ENCODE data around the gene ZNF709.
"Not testable (repeated sequence)": the region's sequence is repeated elsewhere in the genome, so short reads cannot be mapped to it uniquely, and the experiment has no call there.

Gene ZNF709

DNA sequence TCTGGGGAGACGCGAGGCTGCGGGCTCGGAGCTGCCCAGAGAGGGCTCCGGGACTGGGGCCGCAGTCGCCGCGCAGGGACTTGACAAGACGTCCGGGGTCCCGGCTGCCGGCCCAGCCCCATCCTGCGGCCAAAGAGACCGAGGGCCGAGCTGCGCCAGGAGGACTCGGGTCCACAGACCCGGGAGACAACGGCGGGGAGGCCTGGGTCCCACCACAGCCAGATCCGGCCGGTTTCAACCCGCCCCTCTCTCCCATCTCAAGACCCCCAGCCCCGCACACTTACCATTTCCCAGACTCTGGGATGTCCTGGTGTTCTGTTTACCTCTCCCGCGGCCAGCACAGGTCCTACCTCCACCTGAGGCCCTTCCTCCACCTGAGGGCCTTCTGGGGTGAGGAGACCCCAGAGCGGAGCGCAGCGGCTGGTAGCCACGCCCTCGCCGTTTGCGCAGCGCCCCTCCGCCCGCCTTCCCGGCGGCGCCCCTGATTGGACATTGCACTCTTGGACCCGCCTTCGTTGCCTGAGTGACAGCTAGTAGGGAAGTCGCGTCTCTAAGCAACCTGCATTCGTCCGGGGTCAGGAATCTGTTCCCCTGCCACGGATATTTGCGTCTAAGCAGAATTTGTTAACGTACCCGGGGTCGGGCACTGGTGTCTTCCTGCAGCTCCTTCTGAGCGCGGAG is at the start of gene ZNF709:
TSS of gene ZNF709 (minus strand) at position 446 of the 681 bp plus-strand sequence. CDS start at position 287, 159 bp downstream.
- peak; percentile 83 for DNase-seq

GRCh38 chr19:12527034-12527836 is 42.6 kb upstream of the ZNF709 start:
- DNase-seq = peak; percentile 42

GRCh38 chr19:12526542-12526941 is 41.9 kb upstream of the ZNF709 start:
- DNase-seq = no peak

GRCh38 chr19:12521996-12522395 is 37.4 kb upstream of the ZNF709 start:
- no peak for DNase-seq

- no peak for DNase-seq
Observed at GRCh38 chr19:12513531-12514061, 29.0 kb upstream of the ZNF709 start.

GRCh38 chr19:12497032-12497431 is 12.4 kb upstream of the ZNF709 start:
- no peak for DNase-seq

DNA sequence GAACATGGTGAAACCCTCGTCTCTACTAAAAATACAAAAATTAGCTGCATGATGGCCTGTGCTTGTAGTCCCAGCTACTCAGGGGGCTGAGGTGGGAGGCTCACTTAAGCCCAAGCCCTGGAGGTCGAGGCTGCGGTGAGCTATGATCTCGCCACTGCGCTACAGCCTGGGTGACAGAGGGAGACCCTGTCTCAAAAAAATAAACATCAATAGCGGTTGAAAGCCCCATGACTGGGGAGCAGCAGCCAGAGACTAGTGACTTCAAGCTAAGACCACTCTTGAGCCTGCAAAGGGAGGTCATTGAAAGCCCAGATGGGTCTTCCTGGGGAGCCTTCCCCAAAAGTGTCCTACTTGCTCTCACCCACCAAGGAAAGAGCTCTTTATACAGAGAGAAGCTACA is 11.9 kb upstream of the ZNF709 start:
- no peak for DNase-seq

GRCh38 chr19:12495002-12495802 is 10.6 kb upstream of the ZNF709 start:
- DNase-seq = peak; percentile 91

DNA sequence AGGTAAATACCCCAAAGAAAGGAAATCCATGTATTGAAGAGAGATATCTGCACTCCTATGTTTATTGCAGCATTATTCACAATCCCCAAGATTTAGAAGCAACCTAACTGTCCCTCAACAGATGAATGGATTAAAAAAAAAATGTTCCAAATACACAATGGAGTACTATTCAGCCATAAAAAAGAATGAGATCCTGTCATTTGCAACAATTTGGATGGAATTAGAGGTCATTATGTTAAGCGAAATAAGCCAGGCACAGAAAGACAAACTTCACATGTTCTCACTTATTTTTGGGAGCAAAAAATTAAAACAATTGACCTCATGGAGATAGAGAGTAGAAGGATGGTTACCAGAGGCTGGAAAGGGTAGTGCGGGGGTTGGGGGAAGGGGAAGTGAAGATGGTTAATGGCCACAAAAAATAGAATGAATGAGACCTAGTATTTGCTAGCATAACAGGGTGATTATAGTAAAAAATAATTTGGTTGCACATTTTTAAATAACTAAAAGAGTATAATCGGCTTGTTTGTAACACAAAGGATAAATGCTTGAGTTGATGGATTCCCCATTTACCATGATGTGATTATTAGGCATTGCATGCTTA is 9.7 kb upstream of the ZNF709 start:
- no peak for DNase-seq

GRCh38 chr19:12486265-12486783 is 1.7 kb upstream of the ZNF709 start:
- DNase-seq = not testable (repeated sequence)

DNA sequence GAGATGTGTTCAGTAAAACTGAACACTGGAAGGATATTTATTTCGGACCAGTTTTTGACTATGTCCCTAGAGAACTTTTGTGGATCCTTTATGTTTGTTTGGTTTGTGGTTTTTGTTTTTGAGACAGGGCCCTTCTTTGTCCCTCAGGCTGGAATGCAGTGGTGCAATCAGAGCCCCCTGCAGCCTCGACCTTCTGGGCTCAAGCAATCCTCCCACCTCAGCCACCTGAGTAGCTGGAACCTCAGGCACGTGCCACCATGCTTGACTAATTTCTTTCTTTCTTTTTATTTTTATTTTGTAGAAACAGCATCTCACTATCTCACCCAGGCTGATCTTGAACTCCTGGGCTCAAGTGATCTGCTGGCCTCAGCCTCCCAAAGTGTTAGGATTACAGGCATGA is 955 bp upstream of the ZNF709 start:
- DNase-seq = no peak

DNA sequence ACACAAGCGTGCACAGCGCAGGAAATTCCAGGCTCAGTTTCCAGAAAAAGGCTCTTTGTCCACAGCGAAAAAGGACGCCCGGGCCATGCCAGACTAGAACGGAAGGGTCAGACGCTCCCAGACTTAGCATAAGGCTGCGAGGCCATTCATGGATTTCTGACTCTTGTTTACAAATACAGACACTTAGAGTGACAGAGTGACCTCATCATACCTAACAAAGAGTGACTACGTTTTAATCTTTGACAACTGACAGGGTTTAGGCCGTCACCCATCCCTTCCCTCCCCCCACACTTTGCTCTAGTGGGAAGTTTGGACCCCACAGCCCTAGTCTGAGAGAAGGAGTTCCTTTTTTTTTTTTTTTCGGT is 418 bp upstream of the ZNF709 start:
- no peak for DNase-seq

GRCh38 chr19:12484011-12484370 is 625 bp downstream of the ZNF709 start:
- DNase-seq = no peak

- DNase-seq = no peak
Observed at GRCh38 chr19:12482509-12482886, 2.1 kb downstream of the ZNF709 start.

DNA sequence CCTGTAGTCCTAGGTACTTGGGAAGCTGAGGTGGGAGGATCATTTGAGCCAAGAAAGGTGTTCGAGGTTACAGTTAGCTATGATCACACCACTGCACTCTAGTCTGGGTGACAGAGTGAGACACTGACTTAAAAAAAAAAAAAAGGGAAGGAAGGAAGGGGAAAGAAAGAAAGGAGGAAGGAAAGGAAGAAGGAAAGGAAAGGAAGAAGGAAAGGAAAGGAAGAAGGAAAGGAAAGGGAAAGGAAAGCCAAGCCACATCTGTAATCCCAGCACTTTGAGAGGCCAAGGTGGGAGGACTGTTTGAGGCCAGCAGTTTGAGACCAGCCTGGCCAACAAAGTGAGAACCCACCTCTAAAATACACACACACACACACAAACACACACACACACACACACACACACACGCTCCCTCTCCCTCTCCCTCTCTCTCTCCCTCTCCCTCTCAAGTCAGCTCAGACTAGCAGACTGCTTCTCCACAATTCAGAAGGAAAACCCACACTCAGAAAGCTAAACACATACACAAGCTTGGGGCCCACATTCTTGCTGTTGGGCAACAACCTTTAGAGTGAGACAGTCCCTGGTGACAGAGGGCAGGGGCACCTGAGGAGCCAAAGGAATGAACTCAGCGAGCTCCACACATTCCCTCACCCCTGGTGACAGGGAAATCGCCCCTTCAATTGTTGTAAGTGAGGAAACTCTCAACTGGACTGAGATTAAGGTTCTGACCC is 2.7 kb downstream of the ZNF709 start:
- no peak for DNase-seq

DNA sequence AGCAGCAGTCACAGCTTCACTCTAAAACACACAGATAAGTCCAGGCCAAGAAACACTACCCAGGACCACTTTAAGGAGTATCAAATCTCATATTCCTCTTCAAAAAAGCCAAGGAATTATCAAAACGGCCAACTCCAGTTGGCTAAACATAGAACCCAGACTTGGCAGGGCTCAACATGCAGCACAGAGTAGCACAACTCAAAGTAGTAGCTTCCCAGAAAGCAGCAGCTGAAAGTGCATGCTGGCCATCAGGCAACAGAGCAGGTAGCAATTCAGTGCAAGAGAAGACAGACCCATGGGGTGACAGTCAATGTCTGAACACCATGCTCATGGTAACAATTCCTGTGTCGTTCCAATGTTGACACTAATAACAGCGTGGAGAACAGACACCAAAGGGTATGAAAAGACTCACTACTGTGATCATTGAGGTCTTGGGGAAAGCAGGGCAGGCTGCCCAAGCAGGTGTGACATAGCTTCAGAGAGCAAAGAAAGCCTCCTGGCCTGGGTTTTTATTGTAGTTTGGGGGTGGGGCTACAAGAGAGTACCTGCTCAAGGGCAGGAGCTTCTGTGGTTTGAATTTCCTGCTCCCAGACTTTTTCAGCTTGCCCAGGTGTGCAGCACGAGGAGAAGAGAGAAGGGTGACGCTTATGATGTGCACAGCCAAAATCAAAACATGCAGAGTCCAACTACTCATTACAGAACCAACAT is 6.2 kb downstream of the ZNF709 start:
- DNase-seq = no peak

GRCh38 chr19:12467651-12468050 is 17.0 kb downstream of the ZNF709 start:
- DNase-seq = not testable (repeated sequence)

DNA sequence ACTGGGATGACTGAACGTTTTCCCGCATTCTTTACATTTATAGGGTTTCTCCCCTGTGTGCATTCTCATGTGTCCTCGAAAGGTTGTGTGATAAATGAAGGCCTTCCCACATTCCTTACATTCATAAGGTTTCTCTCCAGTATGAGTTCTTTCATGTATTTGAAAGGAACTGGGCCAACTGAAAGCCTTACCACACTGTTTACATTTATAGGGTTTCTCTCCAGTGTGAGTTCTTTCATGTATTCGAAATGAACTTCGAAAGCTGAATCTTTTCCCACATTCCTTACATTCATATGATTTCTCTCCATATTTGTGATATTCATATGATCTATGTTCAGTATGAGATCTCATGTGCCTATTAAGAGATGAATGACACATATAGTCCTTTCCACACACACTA is 19.4 kb downstream of the ZNF709 start:
- no peak for DNase-seq

DNA sequence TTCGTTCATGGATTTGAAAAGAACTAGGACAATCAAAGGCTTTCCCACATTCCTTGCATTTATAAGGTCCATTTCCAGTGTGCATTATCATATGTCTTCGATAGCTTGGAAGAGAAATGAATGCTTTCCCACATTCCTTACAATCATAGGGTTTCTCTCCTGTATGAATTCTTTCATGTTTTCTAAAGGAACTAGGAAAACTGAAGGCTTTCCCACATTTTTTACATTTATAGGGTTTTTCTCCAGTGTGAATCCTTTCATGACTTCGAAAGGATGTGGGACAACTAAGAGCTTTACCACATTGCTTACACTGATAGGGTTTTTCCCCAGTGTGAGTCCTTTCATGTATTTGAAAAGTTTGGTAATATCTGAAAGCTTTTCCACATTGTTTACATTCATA is 19.8 kb downstream of the ZNF709 start:
- no peak for DNase-seq

DNA sequence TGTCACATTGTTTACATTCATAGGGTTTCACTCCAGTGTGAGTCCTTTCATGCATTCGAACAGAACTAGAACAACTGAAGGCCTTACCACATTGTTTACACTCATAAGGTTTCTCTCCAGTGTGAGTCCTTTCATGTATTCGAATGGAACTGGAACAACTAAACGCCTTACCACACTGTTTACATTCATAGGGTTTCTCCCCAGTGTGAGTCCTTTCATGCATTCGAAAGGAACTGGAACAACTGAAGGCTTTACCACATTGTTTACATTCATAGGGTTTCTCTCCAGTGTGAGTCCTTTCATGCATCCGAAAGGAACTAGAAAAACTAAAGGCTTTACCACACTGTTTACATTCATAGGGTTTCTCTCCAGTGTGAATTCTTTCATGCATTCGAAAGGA is 20.5 kb downstream of the ZNF709 start:
- DNase-seq = not testable (repeated sequence)

- no peak for DNase-seq
Observed at GRCh38 chr19:12453495-12453894, 31.1 kb downstream of the ZNF709 start.
